DND-41 (cell line): ENCODE measurements around the gene CACHD1.

Experiments used
- CTCF ChIP-seq: IDR thresholded peaks from 2 replicates; pipeline ENCODE4 v1.5.1; 2012; ENCODE audit warnings: borderline replicate concordance, low read length, moderate library complexity, mild to moderate bottlenecking; ENCODE audit not compliant: poor library complexity, severe bottlenecking; ENCODE audit errors: extremely low read depth
- EZH2 ChIP-seq: IDR thresholded peaks from 3 replicates; pipeline ENCODE4 v1.6.1; 2012; ENCODE audit warnings: borderline replicate concordance, low read depth, mild to moderate bottlenecking, moderate library complexity, low read length, inconsistent platforms; ENCODE audit not compliant: severe bottlenecking

GRCh38 chr1:64678366-64678765 lies 208.4 kb downstream of the CACHD1 start:
- TF ChIP-seq CTCF, result no peak
- TF ChIP-seq EZH2, result no peak
